Liver (tissue), 9 donors: ENCODE measurements around the gene SYNGR4. TPM values are rescaled to one million over a fixed set of nuclear protein-coding genes. Genes with fewer than 3 reads are reported as not detected.

Source experiments
- DNase-seq: peaks from one replicate; pipeline ENCODE4 v3.0.0-alpha.2; 2017; ENCODE audit warnings: low spot score
- H3K27ac ChIP-seq, 2 donors: one replicate each; pipeline ENCODE4 v1.7.0; 2013; ENCODE audit warnings: inconsistent platforms in 2 of 2, low read length in 2 of 2, control low read depth in 1 of 2, low read depth in 1 of 2, mild to moderate bottlenecking in 1 of 2
- H3K27me3 ChIP-seq, 4 donors: one replicate each; pipeline versions ENCODE4 v1.6.1 to v1.7.0; 2013; ENCODE audit warnings: low read length in 3 of 4, inconsistent platforms in 1 of 4, mild to moderate bottlenecking in 1 of 4, moderate library complexity in 1 of 4; ENCODE audit not compliant: control insufficient read depth in 4 of 4, insufficient read depth in 4 of 4
- H3K36me3 ChIP-seq, 4 donors: one replicate each; pipeline versions ENCODE4 v1.6.1 to v1.7.0; 2013; ENCODE audit warnings: low read length in 3 of 4, mild to moderate bottlenecking in 3 of 4, low read depth in 1 of 4, moderate library complexity in 1 of 4; ENCODE audit not compliant: control insufficient read depth in 4 of 4, insufficient read depth in 3 of 4
- H3K4me1 ChIP-seq, 4 donors: one replicate each; pipeline versions ENCODE4 v1.6.1 to v1.7.0; 2013; ENCODE audit warnings: low read length in 3 of 4, mild to moderate bottlenecking in 3 of 4, moderate library complexity in 1 of 4; ENCODE audit not compliant: control insufficient read depth in 4 of 4, insufficient read depth in 4 of 4
- H3K4me3 ChIP-seq, 3 donors: one replicate each; pipeline versions ENCODE4 v1.6.1 to v1.7.0; 2013; ENCODE audit warnings: low read length in 3 of 3, control low read depth in 1 of 3, low read depth in 1 of 3, mild to moderate bottlenecking in 1 of 3
- H3K9ac ChIP-seq, 2 donors: one replicate each; pipeline ENCODE4 v1.7.0; 2013; ENCODE audit warnings: low read length in 2 of 2, mild to moderate bottlenecking in 2 of 2, moderate library complexity in 2 of 2, control low read depth in 1 of 2, low read depth in 1 of 2
- H3K9me3 ChIP-seq, 4 donors: one replicate each; pipeline versions ENCODE4 v1.6.1 to v1.7.0; 2013; ENCODE audit warnings: low read length in 3 of 4; ENCODE audit not compliant: control insufficient read depth in 4 of 4
- CTCF ChIP-seq: fragments of 150-350 bp; IDR thresholded peaks from 2 replicates; pipeline ENCODE4 v1.5.1; 2017; ENCODE audit warnings: improper control_type of control experiment, low read depth, low read length; ENCODE audit not compliant: missing input control
- EGR1 ChIP-seq, 2 donors: IDR thresholded peaks; 2 replicates each; pipeline ENCODE4 v1.6.1; 2016 to 2018; ENCODE audit warnings: antibody characterized with exemption in 2 of 2, low read depth in 2 of 2
- FOXA1 ChIP-seq: IDR thresholded peaks from 2 replicates; pipeline ENCODE4 v1.6.1; 2016; ENCODE audit warnings: antibody characterized with exemption
- FOXA2 ChIP-seq: IDR thresholded peaks from 2 replicates; pipeline ENCODE4 v1.6.1; 2016; ENCODE audit warnings: antibody characterized with exemption
- HNF4G ChIP-seq: IDR thresholded peaks from 2 replicates; pipeline ENCODE4 v1.6.1; 2016; ENCODE audit warnings: antibody characterized with exemption
- JUND ChIP-seq, 2 donors: IDR thresholded peaks; 2 replicates each; pipeline ENCODE4 v1.6.1; 2016; ENCODE audit warnings: antibody characterized with exemption in 2 of 2
- NR2F2 ChIP-seq: IDR thresholded peaks from 2 replicates; pipeline ENCODE4 v1.6.1; 2016; ENCODE audit warnings: antibody characterized with exemption
- RAD21 ChIP-seq, 2 donors: IDR thresholded peaks; 2 replicates each; pipeline ENCODE4 v1.6.1; 2016; ENCODE audit warnings: antibody characterized with exemption in 2 of 2, mild to moderate bottlenecking in 2 of 2
- REST ChIP-seq: IDR thresholded peaks from 2 replicates; pipeline ENCODE4 v1.6.1; 2016; ENCODE audit warnings: antibody characterized with exemption, mild to moderate bottlenecking
- RXRA ChIP-seq, 2 donors: IDR thresholded peaks; 2 replicates each; pipeline ENCODE4 v1.6.1; 2017 to 2018; ENCODE audit warnings: antibody characterized with exemption in 2 of 2, mild to moderate bottlenecking in 1 of 2
- SP1 ChIP-seq: IDR thresholded peaks from 2 replicates; pipeline ENCODE4 v1.6.1; 2018; ENCODE audit warnings: antibody characterized with exemption, mild to moderate bottlenecking
- TAF1 ChIP-seq: conservative IDR thresholded peaks from 2 replicates; pipeline ENCODE4 v1.6.1; 2016; ENCODE audit warnings: antibody characterized with exemption, mild to moderate bottlenecking
- ZBTB33 ChIP-seq: IDR thresholded peaks from 2 replicates; pipeline ENCODE4 v1.6.1; 2016; ENCODE audit warnings: antibody characterized with exemption
- WGBS: extraction: QIAGEN DNeasy Blood & Tissue Kit; methylation state at CpG from one replicate; pipeline ENCODE4 v1.1.7; 2013; 5-methylcytosine and 5-hydroxymethylcytosine counted together
- polyA plus RNA-seq, 2 donors: library from polyadenylated mRNA; stranded (reverse) in 1 of 2; unstranded in 1 of 2; fragments of 200-250 nt in 1 of 2; fragments of >200 nt in 1 of 2; fragmentation: Nextera tagmentation in 1 of 2; extraction: Ambion mirVana in 1 of 2; gene quantifications; one replicate each; pipeline versions ENCODE4 v1.2.1 to v1.2.3, GENCODE V29; 2013 to 2015
- total RNA-seq, 2 donors: library from RNA; depleted of rRNA; stranded (reverse); fragments of >200 nt; gene quantifications; one replicate each; pipeline ENCODE4 v1.2.3, GENCODE V29; 2014
- TF ChIP-seq, protein P1 (sequence below): IDR thresholded peaks from 2 replicates; pipeline ENCODE4 v1.6.1; 2016; ENCODE audit warnings: antibody characterized with exemption
- donor health status: healthy.
- donor health status: healthy.
- donor health status: healthy.
- donor health status: healthy.
- donor health status: healthy.

The SYNGR4 gene
- total and polyA plus RNA-seq, 4 donors: 0.09 TPM; not detected in 3

GRCh38 chr19:48353677-48354076 lies 10.5 kb upstream of the SYNGR4 start:
- no peaks in the 10 kb centered on the region for H3K4me1 ChIP-seq
- no peaks in the 10 kb centered on the region for H3K9me3 ChIP-seq
- no peak for DNase-seq
- 94% methylated on average over 5 of the region's 5 CpGs for WGBS
- no peaks in the 10 kb centered on the region for H3K27me3 ChIP-seq
- no peak overlapping the region for H3K4me3 ChIP-seq
- peaks cover 0 to 2% (median under 1%) of the 10 kb centered on the region in 4 donors for H3K36me3 ChIP-seq
- H3K9ac ChIP-seq: no peak overlapping the region
- H3K27ac ChIP-seq: no peak overlapping the region
- TF ChIP-seq FOXA2 (no peak), SP1 (no peak), EGR1 (IDR thresholded peaks at IDR 0.05; ENCODE audit: low read depth in 2 of 2) (no peak), HNF4G (no peak), CTCF (no peak), ZBTB33 (no peak), RXRA (IDR thresholded peaks at IDR 0.05) (no peak), JUND (IDR thresholded peaks at IDR 0.05) (no peak), TAF1 (no peak), REST (no peak), RAD21 (IDR thresholded peaks at IDR 0.05) (no peak), FOXA1 (no peak), NR2F2 (no peak)

DNA sequence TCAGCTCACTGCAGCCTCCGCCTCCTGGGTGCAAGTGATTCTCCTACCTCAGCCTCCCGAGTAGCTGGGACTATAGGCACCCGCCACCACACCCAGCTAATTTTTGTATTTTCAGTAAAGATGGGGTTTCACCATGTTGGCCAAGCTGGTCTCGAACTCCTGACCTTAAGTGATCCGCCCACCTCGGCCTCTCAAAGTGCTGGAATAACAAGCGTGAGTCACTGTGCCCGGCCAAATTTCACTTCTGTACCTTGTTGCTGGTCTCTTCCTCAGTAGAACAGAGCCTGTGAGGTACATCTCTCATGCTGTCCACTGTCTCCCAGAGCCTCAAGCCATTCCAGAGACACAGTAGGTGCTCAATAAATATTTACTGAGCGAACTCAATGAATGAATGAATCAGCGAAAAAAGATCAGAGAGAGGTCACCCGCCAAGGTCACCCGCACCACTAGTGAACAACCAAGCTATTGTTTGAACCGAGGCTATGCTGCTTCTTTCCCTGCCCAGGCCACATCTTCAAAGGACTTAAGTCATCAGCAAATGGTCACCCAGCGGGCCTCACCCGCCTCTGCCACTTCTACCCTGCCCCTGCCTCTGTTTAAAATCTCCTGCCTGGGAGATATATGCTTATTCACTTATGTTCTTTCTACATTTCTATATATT lies 9.7 kb upstream of the SYNGR4 start:
- no peak for DNase-seq
- Histone ChIP-seq H3K36me3 (peaks cover 0 to 2% (median under 1%) of the 10 kb centered on the region in 4 donors), H3K9ac (no peak overlapping the region), H3K4me3 (no peak overlapping the region), H3K4me1 (no peaks in the 10 kb centered on the region), H3K27me3 (no peaks in the 10 kb centered on the region), H3K9me3 (no peaks in the 10 kb centered on the region), H3K27ac (no peak overlapping the region)
- TF ChIP-seq, protein P1, sequence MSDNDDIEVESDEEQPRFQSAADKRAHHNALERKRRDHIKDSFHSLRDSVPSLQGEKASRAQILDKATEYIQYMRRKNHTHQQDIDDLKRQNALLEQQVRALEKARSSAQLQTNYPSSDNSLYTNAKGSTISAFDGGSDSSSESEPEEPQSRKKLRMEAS: no peak
- TF ChIP-seq NR2F2 (peak; percentile 15), JUND (IDR thresholded peaks at IDR 0.05) (no peak)
- 88% methylated on average over 15 of the region's 15 CpGs for WGBS
